Pancreas (tissue), 10 donors: ENCODE data around the gene BMPR1A. TPM values are rescaled to one million over a fixed set of nuclear protein-coding genes. Genes with fewer than 3 reads are reported as not detected.

ENCODE experiments used
- ATAC-seq, 4 donors: fragments of 200-7000 bp; cut with Tn5 transposase; one replicate each; pipeline versions ENCODE4 v1.8.0 to v1.9.1; 2020; ENCODE audit warnings: mild to moderate bottlenecking in 4 of 4, moderate library complexity in 4 of 4
- DNase-seq, 6 donors: peaks; one replicate each; pipeline ENCODE4 v3.0.0-alpha.2; 2020
- FAIRE-seq: peaks from 2 replicates; lab custom pipeline; 2012; peaks lifted over from hg19 to GRCh38; lab: Jason Lieb, UNC
- H3K27ac ChIP-seq, 4 donors: fragments of 200-600 bp; sonication (generic); 1 replicate in 3 of 4; 2 replicates in 1 of 4; pipeline versions ENCODE4 v1.5.0 to v1.8.0; 2020
- H3K27me3 ChIP-seq, 4 donors: fragments of 200-600 bp; one replicate each; pipeline ENCODE4 v1.8.0; 2021
- H3K36me3 ChIP-seq, 3 donors: fragments of 200-600 bp; sonication (generic) in 1 of 3; one replicate each; pipeline versions ENCODE4 v1.5.0 to v1.8.0; 2020 to 2021
- H3K4me1 ChIP-seq, 3 donors: fragments of 200-600 bp; one replicate each; pipeline ENCODE4 v1.8.0; 2021
- H3K4me3 ChIP-seq, 4 donors: fragments of 200-600 bp; sonication (generic) in 2 of 4; one replicate each; pipeline versions ENCODE4 v1.5.0 to v1.8.0; 2020 to 2021
- H3K9me3 ChIP-seq, 4 donors: fragments of 200-600 bp; one replicate each; pipeline ENCODE4 v1.8.0; 2021
- CTCF ChIP-seq, 4 donors: fragments of 200-600 bp; sonication (generic) in 3 of 4; IDR thresholded peaks; one replicate each; pipeline versions ENCODE4 v1.5.0 to v1.8.0; 2021; ENCODE audit warnings: antibody characterized with exemption in 4 of 4
- WGBS, 2 donors: extraction: QIAGEN DNeasy Blood & Tissue Kit; methylation state at CpG; one replicate each; pipeline ENCODE4 v1.1.7; 2013; 5-methylcytosine and 5-hydroxymethylcytosine counted together
- intact Hi-C, 3 donors: fragments of 100-400 bp; cut with DNase I; formaldehyde crosslinking; loops; one replicate each; pipeline versions ENCODE4 v1.11.1 to v1.14.2; 2022
- polyA plus RNA-seq, 2 donors: library from polyadenylated mRNA; stranded (reverse); fragments of 200-250 nt; gene quantifications; one replicate each; pipeline ENCODE4 v1.2.3, GENCODE V29; 2013
- total RNA-seq, 6 donors: library from RNA; stranded (reverse); fragmentation: NEBNext Ultra II Directional in 4 of 6; extraction: Animal tissue kit (Norgen Biotek cat#: 25700) in 4 of 6; gene quantifications; one replicate each; pipeline versions ENCODE4 v1.2.1 to v1.2.4, GENCODE V29; 2021 to 2023
- donor health status: healthy with polysubstance abuse.
- donor health status: DM: no; HTN: no; CAD: no; lungs with moderate emphysema.
- donor health status: DM: no; HTN: no; CAD: no.
- donor health status: control.
- donor health status: control.
- donor health status: Bipolar disorder and iron deficiency.
- donor health status: DM: yes; HTN: yes; CAD: no.
- donor health status: DM: no; HTN: no; CAD: no.
- donor health status: DM: no; HTN: no; CAD: no.
- donor health status: DM: yes; HTN: yes; CAD: no.

Gene BMPR1A
- total and polyA plus RNA-seq, 8 donors = 3.5 to 22.3 (median 11.1) TPM

- Histone ChIP-seq H3K27me3 (no peaks in the 10 kb centered on the region), H3K4me1 (peaks cover 0 to 12% (median 5%) of the 10 kb centered on the region in 3 donors), H3K27ac (no peak overlapping the region), H3K9me3 (no peaks in the 10 kb centered on the region), H3K36me3 (no peaks in the 10 kb centered on the region), H3K4me3 (no peak overlapping the region)
- no peak for ATAC-seq
- no peak for FAIRE-seq
- DNase-seq = no peak
- TF ChIP-seq CTCF (IDR thresholded peaks at IDR 0.05) = no peak
- 95 to 99% methylated on average over 5 of the region's 5 CpGs for WGBS, 2 donors
- intact Hi-C loops = no loop called here
These were observed 110.7 kb downstream of the BMPR1A start for GRCh38 chr10:86867149-86867548.

GRCh38 chr10:86868353-86868752 lies 111.9 kb downstream of the BMPR1A start:
- ATAC-seq (no peak), DNase-seq (no peak), FAIRE-seq (no peak)
- no peaks in the 10 kb centered on the region for H3K9me3 ChIP-seq
- H3K36me3 ChIP-seq = no peaks in the 10 kb centered on the region
- no peak overlapping the region for H3K27ac ChIP-seq
- whole genome bisulfite sequencing, 2 donors = 72 to 73% methylated on average over 6 of the region's 6 CpGs
- H3K4me1 ChIP-seq = peaks cover 0 to under 1% (median 0%) of the 10 kb centered on the region in 3 donors
- no peaks in the 10 kb centered on the region for H3K27me3 ChIP-seq
- intact Hi-C loops = no loop called here
- no peak for TF ChIP-seq CTCF (IDR thresholded peaks at IDR 0.05)
- H3K4me3 ChIP-seq = no peak overlapping the region

- no peak for DNase-seq
- no peak overlapping the region for H3K27ac ChIP-seq
- FAIRE-seq = no peak
- intact Hi-C loops = no loop called here
- no peak for TF ChIP-seq CTCF (IDR thresholded peaks at IDR 0.05)
- H3K4me1 ChIP-seq = no peaks in the 10 kb centered on the region
- no peak for ATAC-seq
- 93% methylated on average over 3 of the region's 3 CpGs for WGBS, 2 donors
- no peaks in the 10 kb centered on the region for H3K9me3 ChIP-seq
- no peaks in the 10 kb centered on the region for H3K27me3 ChIP-seq
- no peak overlapping the region for H3K4me3 ChIP-seq
- no peaks in the 10 kb centered on the region for H3K36me3 ChIP-seq
These were observed 114.3 kb downstream of the BMPR1A start for GRCh38 chr10:86870679-86871078.

- WGBS, 2 donors = 84 to 86% methylated on average over 5 of the region's 5 CpGs
These were observed 115.3 kb downstream of the BMPR1A start for GRCh38 chr10:86871563-86872183.

More at GRCh38 chr10:86871563-86872183, 115.3 kb downstream of the BMPR1A start:
- Histone ChIP-seq H3K36me3 (no peaks in the 10 kb centered on the region), H3K27me3 (no peaks in the 10 kb centered on the region), H3K27ac (no peak overlapping the region), H3K9me3 (no peaks in the 10 kb centered on the region), H3K4me3 (no peak overlapping the region), H3K4me1 (no peaks in the 10 kb centered on the region)
- peak in 2 of 4 donors; percentile 28 to 34 for ATAC-seq
- no peak for FAIRE-seq
- intact Hi-C loops = no loop called here
- no peak for DNase-seq
- no peak for TF ChIP-seq CTCF (IDR thresholded peaks at IDR 0.05)
